ENCODE results near the gene MYO1D. TPM values are rescaled to one million over a fixed set of nuclear protein-coding genes. Genes with fewer than 3 reads are reported as not detected.

The MYO1D gene
- total and polyA plus RNA-seq, 2 donors (not counting 3 experiments of a cell fraction or from before 2014, with no cell fraction given) = 37.8 to 85.5 TPM

GRCh38 chr17:32485261-32486110, 391.4 kb downstream of the MYO1D start:
- no peak overlapping the region for H3K4me2 ChIP-seq (ENCODE audit: insufficient read depth, low read length)
- BruUV-seq (replicated peaks) = no TSS peak
- H3K36me3 ChIP-seq (ENCODE audit: control insufficient read depth in 2 of 2, extremely low read depth in 1 of 2, insufficient read depth in 2 of 2, low read length in 2 of 2) = peaks cover 4 to 10% of the 10 kb centered on the region in 2 experiments
- intact Hi-C loops (cut with micrococcal nuclease) = loop anchor here (1.0 to 10.0 kb wide), 3 partner anchors 34 to 509 kb away; partner anchors contain the start of gene SPACA3
- POLR2A ChIA-PET = interaction anchor here (1.5 kb wide), 1 partner anchor 174 kb away, joined by 3 read pairs; no protein-coding TSS in a partner anchor
- H2AFZ ChIP-seq (ENCODE audit: low read depth, low read length) = peak overlapping the region; percentile 43
- dilution Hi-C loops (cut with MboI; ENCODE audit: extremely low pct_ligation_motif_present, low sequenced_read_pairs) = no loop called here
- peaks cover 2% of the 10 kb centered on the region for H3K79me2 ChIP-seq (ENCODE audit: control insufficient read depth, insufficient read depth, low read length)
- no peak for TF ChIP-seq JUN (IDR thresholded peaks at IDR 0.05; ENCODE audit: borderline replicate concordance, insufficient read depth, insufficient read length, low read depth)
- TF ChIP-seq GATA2 (IDR thresholded peaks at IDR 0.05; ENCODE audit: insufficient read depth, insufficient read length, low read depth, low read length) = no peak
- TF ChIP-seq POLR2AphosphoS5 (IDR thresholded peaks at IDR 0.05; ENCODE audit: insufficient read depth, low read depth, low read length) = no peak
- no peak for TF ChIP-seq POLR2A (IDR thresholded peaks at IDR 0.05; ENCODE audit: low read depth, low read length)
- TF ChIP-seq, protein P1, sequence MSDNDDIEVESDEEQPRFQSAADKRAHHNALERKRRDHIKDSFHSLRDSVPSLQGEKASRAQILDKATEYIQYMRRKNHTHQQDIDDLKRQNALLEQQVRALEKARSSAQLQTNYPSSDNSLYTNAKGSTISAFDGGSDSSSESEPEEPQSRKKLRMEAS (IDR thresholded peaks at IDR 0.05; ENCODE audit: insufficient read depth, insufficient read length) = no peak
- peak overlapping the region; percentile 53 for H3K9ac ChIP-seq (replicated peaks; ENCODE audit: extremely low read depth, insufficient read depth, low read length)
- H3K9me1 ChIP-seq (replicated peaks; ENCODE audit: control insufficient read depth, extremely low read depth, insufficient read depth, low read length) = no peaks in the 10 kb centered on the region
- no peaks in the 10 kb centered on the region for H4K20me1 ChIP-seq (replicated peaks; ENCODE audit: control insufficient read depth, extremely low read depth, insufficient read depth, low read length)
- H3K4me1 ChIP-seq (ENCODE audit: control insufficient read depth, extremely low read depth, insufficient read depth, low read length) = peaks cover 6% of the 10 kb centered on the region
- no peaks in the 10 kb centered on the region for H3K9me3 ChIP-seq (replicated peaks; ENCODE audit: control insufficient read depth, insufficient read depth, low read length)
- no peak overlapping the region for H3K4me3 ChIP-seq (replicated peaks in 1 of 3; ENCODE audit: insufficient read depth in 1 of 3, low read depth in 1 of 3, low read length in 3 of 3)
- H3K27me3 ChIP-seq (ENCODE audit: control insufficient read depth in 2 of 2, insufficient read depth in 2 of 2, low read length in 2 of 2) = no peaks in the 10 kb centered on the region
- CTCF ChIA-PET = interaction anchor here (1.3 to 6.6 kb wide), 8 partner anchors 23 to 513 kb away, joined by 3 to 41 read pairs (median 12); partner anchors contain the start of genes MYO1D and PSMD11
- peak overlapping the region; percentile 50 for H3K27ac ChIP-seq (ENCODE audit: insufficient read depth, low read depth, low read length)
- DNase-seq (ENCODE audit: low read depth, low spot score) = no peak
- peak; percentile 37 for FAIRE-seq

GRCh38 chr17:32484628-32485027, 392.3 kb downstream of the MYO1D start:
- FAIRE-seq (no peak), DNase-seq (ENCODE audit: low read depth, low spot score) (no peak)
- no TSS peak for BruUV-seq (replicated peaks)
- no peaks in the 10 kb centered on the region for H3K9me1 ChIP-seq (replicated peaks; ENCODE audit: control insufficient read depth, extremely low read depth, insufficient read depth, low read length)
- no peak overlapping the region for H3K27ac ChIP-seq (ENCODE audit: insufficient read depth, low read depth, low read length)
- no peak overlapping the region for H2AFZ ChIP-seq (ENCODE audit: low read depth, low read length)
- ChIA-PET CTCF (interaction anchor here (0.6 to 6.6 kb wide), 15 partner anchors 22 to 1266 kb away, joined by 3 to 41 read pairs (median 5); partner anchors contain the start of genes MYO1D and PSMD11), POLR2A (no interaction called here)
- H3K27me3 ChIP-seq (ENCODE audit: control insufficient read depth in 2 of 2, insufficient read depth in 2 of 2, low read length in 2 of 2) = no peaks in the 10 kb centered on the region
- H4K20me1 ChIP-seq (replicated peaks; ENCODE audit: control insufficient read depth, extremely low read depth, insufficient read depth, low read length) = no peaks in the 10 kb centered on the region
- TF ChIP-seq MYC (IDR thresholded peaks at IDR 0.05; ENCODE audit: low read depth, low read length) (no peak), GATA2 (IDR thresholded peaks at IDR 0.05; ENCODE audit: insufficient read depth, insufficient read length, low read depth, low read length) (no peak), POLR2A (IDR thresholded peaks at IDR 0.05; ENCODE audit: low read depth, low read length) (no peak), CTCF (IDR thresholded peaks at IDR 0.05; ENCODE audit: extremely low read depth in 1 of 2, insufficient read depth in 1 of 2, low read depth in 1 of 2, low read length in 2 of 2) (no peak), JUN (IDR thresholded peaks at IDR 0.05; ENCODE audit: borderline replicate concordance, insufficient read depth, insufficient read length, low read depth) (no peak), FOS (IDR thresholded peaks at IDR 0.05; ENCODE audit: borderline replicate concordance, insufficient read depth, low read length) (no peak), EZH2 (IDR thresholded peaks at IDR 0.05; ENCODE audit: borderline replicate concordance, low read depth, low read length, severe bottlenecking) (no peak), POLR2AphosphoS5 (IDR thresholded peaks at IDR 0.05; ENCODE audit: insufficient read depth, low read depth, low read length) (no peak)
- TF ChIP-seq, protein P1 (IDR thresholded peaks at IDR 0.05; ENCODE audit: insufficient read depth, insufficient read length) = no peak
- no peak overlapping the region for H3K4me2 ChIP-seq (ENCODE audit: insufficient read depth, low read length)
- H3K36me3 ChIP-seq (ENCODE audit: control insufficient read depth in 2 of 2, extremely low read depth in 1 of 2, insufficient read depth in 2 of 2, low read length in 2 of 2) = peaks cover 4 to 14% of the 10 kb centered on the region in 2 experiments
- peaks cover 2% of the 10 kb centered on the region for H3K79me2 ChIP-seq (ENCODE audit: control insufficient read depth, insufficient read depth, low read length)
- H3K4me1 ChIP-seq (ENCODE audit: control insufficient read depth, extremely low read depth, insufficient read depth, low read length) = peaks cover 6% of the 10 kb centered on the region
- dilution Hi-C loops (cut with MboI; ENCODE audit: extremely low pct_ligation_motif_present, low sequenced_read_pairs) (no loop called here), intact Hi-C loops (cut with micrococcal nuclease) (loop anchor here (5.0 to 10.0 kb wide), 2 partner anchors 173 to 510 kb away; partner anchors contain the start of gene SPACA3)
- H3K9me3 ChIP-seq (replicated peaks; ENCODE audit: control insufficient read depth, insufficient read depth, low read length) = no peaks in the 10 kb centered on the region
- H3K4me3 ChIP-seq (replicated peaks in 1 of 3; ENCODE audit: insufficient read depth in 1 of 3, low read depth in 1 of 3, low read length in 3 of 3) = no peak overlapping the region
- no peak overlapping the region for H3K9ac ChIP-seq (replicated peaks; ENCODE audit: extremely low read depth, insufficient read depth, low read length)
